Measurements from ENCODE around the gene RPRML.

GRCh38 chr17:46952115-46952514 lies 26.9 kb downstream of the RPRML start:
- TF ChIP-seq CTCF (conservative IDR thresholded peaks at IDR 0.05; ENCODE audit: low read depth, low read length): no peak
- no peak for TF ChIP-seq EZH2 (IDR thresholded peaks at IDR 0.05; ENCODE audit: borderline replicate concordance, low read depth, low read length, poor library complexity, severe bottlenecking)
